HG02763 (cell line): ENCODE results near the gene FHIT.

ENCODE experiments used
- ATAC-seq: cut with Tn5 transposase; IDR thresholded peaks from one replicate; pipeline ENCODE4 v1.9.1; 2021; ENCODE audit warnings: mild to moderate bottlenecking, moderate library complexity; ENCODE audit not compliant: unreplicated experiment

FHIT gene

GRCh38 chr3:59772416-59773408, 1478.5 kb downstream of the FHIT start:
- no peak for ATAC-seq

- ATAC-seq, result no peak
Measured at GRCh38 chr3:59771768-59772181, 1479.5 kb downstream of the FHIT start.

- no peak for ATAC-seq
Measured at GRCh38 chr3:59769127-59769750, 1482.0 kb downstream of the FHIT start.

GRCh38 chr3:59766200-59766872, 1484.9 kb downstream of the FHIT start:
- no peak for ATAC-seq

- ATAC-seq, result no peak
Measured at GRCh38 chr3:59764171-59764570, 1487.1 kb downstream of the FHIT start.

- ATAC-seq, result no peak
Measured at GRCh38 chr3:59762941-59763340, 1488.3 kb downstream of the FHIT start.

GRCh38 chr3:59759298-59760031, 1491.8 kb downstream of the FHIT start:
- ATAC-seq, result no peak

GRCh38 chr3:59758672-59759071, 1492.6 kb downstream of the FHIT start:
- ATAC-seq, result no peak

- no peak for ATAC-seq
Measured at GRCh38 chr3:59756934-59757333, 1494.3 kb downstream of the FHIT start.

GRCh38 chr3:59754456-59755129, 1496.7 kb downstream of the FHIT start:
- ATAC-seq, result no peak

GRCh38 chr3:59753808-59754450, 1497.3 kb downstream of the FHIT start:
- no peak for ATAC-seq

- ATAC-seq, result no peak
Measured at GRCh38 chr3:59752925-59753324, 1498.3 kb downstream of the FHIT start.

- ATAC-seq, result no peak
Measured at GRCh38 chr3:59751606-59752005, 1499.6 kb downstream of the FHIT start.

- no peak for ATAC-seq
Measured at GRCh38 chr3:59750391-59750790, 1500.9 kb downstream of the FHIT start.

- ATAC-seq, result no peak
Measured at GRCh38 chr3:59749291-59749690, 1502.0 kb downstream of the FHIT start.

- no peak for ATAC-seq
Measured at GRCh38 chr3:59746585-59746984, 1504.7 kb downstream of the FHIT start.

- no peak for ATAC-seq
Measured at GRCh38 chr3:59737241-59737640, 1514.0 kb downstream of the FHIT start.

- ATAC-seq, result no peak
Measured at GRCh38 chr3:59734061-59734460, 1517.2 kb downstream of the FHIT start.

GRCh38 chr3:59733041-59733809, 1518.0 kb downstream of the FHIT start:
- no peak for ATAC-seq
